ENCODE measurements around the gene RNGTT.

Gene RNGTT

GRCh38 chr6:88890860-88891845 is 72.3 kb downstream of the RNGTT start:
- Histone ChIP-seq H3K4me1 (ENCODE audit: control insufficient read depth in 1 of 2, insufficient read depth in 2 of 2, low read length in 2 of 2) (no peaks in the 10 kb centered on the region), H3K36me3 (ENCODE audit: control insufficient read depth in 1 of 2, insufficient read depth in 2 of 2, low read length in 2 of 2) (peaks cover 3 to 7% of the 10 kb centered on the region in 2 donors), H3K27me3 (ENCODE audit: control insufficient read depth in 1 of 2, insufficient read depth in 2 of 2, low read length in 2 of 2) (no peaks in the 10 kb centered on the region), H3K4me3 (ENCODE audit: low read depth in 1 of 2, low read length in 2 of 2) (no peak overlapping the region), H3K9ac (ENCODE audit: low read depth in 1 of 2, low read length in 2 of 2) (no peak overlapping the region), H3K27ac (ENCODE audit: low read depth, low read length) (no peak overlapping the region), H3K9me3 (ENCODE audit: control insufficient read depth in 1 of 2, low read length in 2 of 2) (no peaks in the 10 kb centered on the region)

GRCh38 chr6:88890394-88890793 is 73.0 kb downstream of the RNGTT start:
- Histone ChIP-seq H3K27ac (ENCODE audit: low read depth, low read length) (no peak overlapping the region), H3K9me3 (ENCODE audit: control insufficient read depth in 1 of 2, low read length in 2 of 2) (no peaks in the 10 kb centered on the region), H3K9ac (ENCODE audit: low read depth in 1 of 2, low read length in 2 of 2) (no peak overlapping the region), H3K4me3 (ENCODE audit: low read depth in 1 of 2, low read length in 2 of 2) (no peak overlapping the region), H3K4me1 (ENCODE audit: control insufficient read depth in 1 of 2, insufficient read depth in 2 of 2, low read length in 2 of 2) (no peaks in the 10 kb centered on the region), H3K27me3 (ENCODE audit: control insufficient read depth in 1 of 2, insufficient read depth in 2 of 2, low read length in 2 of 2) (no peaks in the 10 kb centered on the region), H3K36me3 (ENCODE audit: control insufficient read depth in 1 of 2, insufficient read depth in 2 of 2, low read length in 2 of 2) (peaks cover 0 to 14% of the 10 kb centered on the region in 2 donors)

- no peak overlapping the region for H3K9ac ChIP-seq (ENCODE audit: low read depth in 1 of 2, low read length in 2 of 2)
- H3K9me3 ChIP-seq (ENCODE audit: control insufficient read depth in 1 of 2, low read length in 2 of 2): no peaks in the 10 kb centered on the region
- H3K27me3 ChIP-seq (ENCODE audit: control insufficient read depth in 1 of 2, insufficient read depth in 2 of 2, low read length in 2 of 2): no peaks in the 10 kb centered on the region
- H3K4me3 ChIP-seq (ENCODE audit: low read depth in 1 of 2, low read length in 2 of 2): no peak overlapping the region
- no peak overlapping the region for H3K27ac ChIP-seq (ENCODE audit: low read depth, low read length)
- H3K36me3 ChIP-seq (ENCODE audit: control insufficient read depth in 1 of 2, insufficient read depth in 2 of 2, low read length in 2 of 2): peaks cover 0 to 16% of the 10 kb centered on the region in 2 donors
- no peaks in the 10 kb centered on the region for H3K4me1 ChIP-seq (ENCODE audit: control insufficient read depth in 1 of 2, insufficient read depth in 2 of 2, low read length in 2 of 2)
Observed at GRCh38 chr6:88884361-88884760, 79.1 kb downstream of the RNGTT start.

- Histone ChIP-seq H3K4me3 (ENCODE audit: low read depth in 1 of 2, low read length in 2 of 2) (no peak overlapping the region), H3K4me1 (ENCODE audit: control insufficient read depth in 1 of 2, insufficient read depth in 2 of 2, low read length in 2 of 2) (no peaks in the 10 kb centered on the region), H3K27me3 (ENCODE audit: control insufficient read depth in 1 of 2, insufficient read depth in 2 of 2, low read length in 2 of 2) (no peaks in the 10 kb centered on the region), H3K9me3 (ENCODE audit: control insufficient read depth in 1 of 2, low read length in 2 of 2) (no peaks in the 10 kb centered on the region), H3K36me3 (ENCODE audit: control insufficient read depth in 1 of 2, insufficient read depth in 2 of 2, low read length in 2 of 2) (peaks cover 0 to 13% of the 10 kb centered on the region in 2 donors), H3K27ac (ENCODE audit: low read depth, low read length) (no peak overlapping the region), H3K9ac (ENCODE audit: low read depth in 1 of 2, low read length in 2 of 2) (no peak overlapping the region)
Observed at GRCh38 chr6:88882536-88882935, 80.9 kb downstream of the RNGTT start.

DNA sequence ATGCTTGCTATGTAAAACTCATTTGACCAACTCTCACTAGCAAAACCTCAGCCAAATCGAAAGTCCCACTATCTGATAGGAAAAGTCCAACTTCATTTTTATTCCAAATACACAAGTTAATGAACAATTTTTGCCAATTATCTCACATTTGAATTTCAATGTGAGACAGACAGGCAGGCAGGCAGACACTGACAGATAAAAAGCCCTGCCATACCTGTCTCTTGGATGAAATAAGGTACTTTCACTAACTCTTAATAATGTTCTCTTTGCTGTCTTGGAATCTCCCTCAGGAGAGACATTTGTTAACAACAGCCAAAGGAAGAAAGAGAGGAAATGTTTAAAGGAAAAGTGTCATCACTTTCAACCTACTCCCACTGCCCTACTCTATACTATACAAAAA is 82.0 kb downstream of the RNGTT start:
- Histone ChIP-seq H3K4me1 (ENCODE audit: control insufficient read depth in 1 of 2, insufficient read depth in 2 of 2, low read length in 2 of 2) (no peaks in the 10 kb centered on the region), H3K27ac (ENCODE audit: low read depth, low read length) (no peak overlapping the region), H3K9ac (ENCODE audit: low read depth in 1 of 2, low read length in 2 of 2) (no peak overlapping the region), H3K36me3 (ENCODE audit: control insufficient read depth in 1 of 2, insufficient read depth in 2 of 2, low read length in 2 of 2) (peaks cover 0 to 11% of the 10 kb centered on the region in 2 donors), H3K27me3 (ENCODE audit: control insufficient read depth in 1 of 2, insufficient read depth in 2 of 2, low read length in 2 of 2) (no peaks in the 10 kb centered on the region), H3K9me3 (ENCODE audit: control insufficient read depth in 1 of 2, low read length in 2 of 2) (no peaks in the 10 kb centered on the region), H3K4me3 (ENCODE audit: low read depth in 1 of 2, low read length in 2 of 2) (no peak overlapping the region)

GRCh38 chr6:88880021-88880420 is 83.4 kb downstream of the RNGTT start:
- H3K9me3 ChIP-seq (ENCODE audit: control insufficient read depth in 1 of 2, low read length in 2 of 2): no peaks in the 10 kb centered on the region
- no peak overlapping the region for H3K4me3 ChIP-seq (ENCODE audit: low read depth in 1 of 2, low read length in 2 of 2)
- H3K36me3 ChIP-seq (ENCODE audit: control insufficient read depth in 1 of 2, insufficient read depth in 2 of 2, low read length in 2 of 2): no peaks in the 10 kb centered on the region
- H3K9ac ChIP-seq (ENCODE audit: low read depth in 1 of 2, low read length in 2 of 2): no peak overlapping the region
- no peaks in the 10 kb centered on the region for H3K4me1 ChIP-seq (ENCODE audit: control insufficient read depth in 1 of 2, insufficient read depth in 2 of 2, low read length in 2 of 2)
- H3K27ac ChIP-seq (ENCODE audit: low read depth, low read length): no peak overlapping the region
- no peaks in the 10 kb centered on the region for H3K27me3 ChIP-seq (ENCODE audit: control insufficient read depth in 1 of 2, insufficient read depth in 2 of 2, low read length in 2 of 2)

- no peaks in the 10 kb centered on the region for H3K9me3 ChIP-seq (ENCODE audit: control insufficient read depth in 1 of 2, low read length in 2 of 2)
- no peaks in the 10 kb centered on the region for H3K36me3 ChIP-seq (ENCODE audit: control insufficient read depth in 1 of 2, insufficient read depth in 2 of 2, low read length in 2 of 2)
Observed at GRCh38 chr6:88877893-88878292, 85.5 kb downstream of the RNGTT start.

GRCh38 chr6:88872962-88873361 is 90.5 kb downstream of the RNGTT start:
- no peaks in the 10 kb centered on the region for H3K36me3 ChIP-seq (ENCODE audit: control insufficient read depth in 1 of 2, insufficient read depth in 2 of 2, low read length in 2 of 2)
- no peak overlapping the region for H3K27ac ChIP-seq (ENCODE audit: low read depth, low read length)
- H3K9me3 ChIP-seq (ENCODE audit: control insufficient read depth in 1 of 2, low read length in 2 of 2): no peaks in the 10 kb centered on the region
- no peak overlapping the region for H3K4me3 ChIP-seq (ENCODE audit: low read depth in 1 of 2, low read length in 2 of 2)
- no peaks in the 10 kb centered on the region for H3K27me3 ChIP-seq (ENCODE audit: control insufficient read depth in 1 of 2, insufficient read depth in 2 of 2, low read length in 2 of 2)
- H3K9ac ChIP-seq (ENCODE audit: low read depth in 1 of 2, low read length in 2 of 2): no peak overlapping the region
- H3K4me1 ChIP-seq (ENCODE audit: control insufficient read depth in 1 of 2, insufficient read depth in 2 of 2, low read length in 2 of 2): peaks cover 8 to 37% of the 10 kb centered on the region in 2 donors

More at GRCh38 chr6:88877893-88878292, 85.5 kb downstream of the RNGTT start:
- Histone ChIP-seq H3K4me3 (ENCODE audit: low read depth in 1 of 2, low read length in 2 of 2) (no peak overlapping the region), H3K27ac (ENCODE audit: low read depth, low read length) (no peak overlapping the region), H3K27me3 (ENCODE audit: control insufficient read depth in 1 of 2, insufficient read depth in 2 of 2, low read length in 2 of 2) (no peaks in the 10 kb centered on the region), H3K4me1 (ENCODE audit: control insufficient read depth in 1 of 2, insufficient read depth in 2 of 2, low read length in 2 of 2) (peaks cover 0 to 7% of the 10 kb centered on the region in 2 donors), H3K9ac (ENCODE audit: low read depth in 1 of 2, low read length in 2 of 2) (no peak overlapping the region)

DNA sequence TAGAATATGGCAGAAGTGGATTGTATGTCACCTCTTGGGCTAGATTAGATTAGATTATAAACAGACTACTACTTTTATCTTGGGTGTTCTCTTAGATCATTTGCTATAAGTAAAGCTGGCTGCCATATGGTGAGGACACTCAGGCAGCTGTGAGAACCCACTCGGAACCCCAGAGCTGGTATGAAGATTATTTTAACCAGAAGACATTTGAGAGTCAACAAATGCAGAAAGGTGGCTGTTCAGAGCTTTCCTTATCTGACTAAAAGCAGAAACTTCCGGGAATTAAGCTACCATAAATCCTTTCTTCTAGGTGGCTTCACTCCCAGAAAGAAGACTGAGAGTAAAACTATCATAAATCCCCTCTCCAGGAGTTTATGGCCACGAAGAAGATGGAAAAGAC is 91.9 kb downstream of the RNGTT start:
- no peak overlapping the region for H3K27ac ChIP-seq (ENCODE audit: low read depth, low read length)
- no peaks in the 10 kb centered on the region for H3K9me3 ChIP-seq (ENCODE audit: control insufficient read depth in 1 of 2, low read length in 2 of 2)
- peaks cover 8 to 41% of the 10 kb centered on the region in 2 donors for H3K4me1 ChIP-seq (ENCODE audit: control insufficient read depth in 1 of 2, insufficient read depth in 2 of 2, low read length in 2 of 2)
- H3K36me3 ChIP-seq (ENCODE audit: control insufficient read depth in 1 of 2, insufficient read depth in 2 of 2, low read length in 2 of 2): no peaks in the 10 kb centered on the region
- no peak overlapping the region for H3K9ac ChIP-seq (ENCODE audit: low read depth in 1 of 2, low read length in 2 of 2)
- no peak overlapping the region for H3K4me3 ChIP-seq (ENCODE audit: low read depth in 1 of 2, low read length in 2 of 2)
- no peaks in the 10 kb centered on the region for H3K27me3 ChIP-seq (ENCODE audit: control insufficient read depth in 1 of 2, insufficient read depth in 2 of 2, low read length in 2 of 2)

GRCh38 chr6:88870717-88871330 is 92.6 kb downstream of the RNGTT start:
- Histone ChIP-seq H3K4me3 (ENCODE audit: low read depth in 1 of 2, low read length in 2 of 2) (no peak overlapping the region), H3K4me1 (ENCODE audit: control insufficient read depth in 1 of 2, insufficient read depth in 2 of 2, low read length in 2 of 2) (peaks cover 8 to 41% of the 10 kb centered on the region in 2 donors), H3K27ac (ENCODE audit: low read depth, low read length) (no peak overlapping the region), H3K9ac (ENCODE audit: low read depth in 1 of 2, low read length in 2 of 2) (no peak overlapping the region), H3K27me3 (ENCODE audit: control insufficient read depth in 1 of 2, insufficient read depth in 2 of 2, low read length in 2 of 2) (no peaks in the 10 kb centered on the region), H3K9me3 (ENCODE audit: control insufficient read depth in 1 of 2, low read length in 2 of 2) (no peaks in the 10 kb centered on the region), H3K36me3 (ENCODE audit: control insufficient read depth in 1 of 2, insufficient read depth in 2 of 2, low read length in 2 of 2) (no peaks in the 10 kb centered on the region)

Data from duodenal mucosa (tissue), 2 donors.